Stimulated activated CD4-positive, alpha-beta T cell treated with anti-CD3 and anti-CD28 coated beads, Interleukin-2, amount 100 ng/mL, for 48 hours (primary cell): ENCODE measurements around the gene TULP1.
A peak's percentile ranks its signal among the peaks of the same experiment; 100 is the strongest.
"Not testable (repeated sequence)": the region's sequence is repeated elsewhere in the genome, so short reads cannot be mapped to it uniquely, and the experiment has no call there.

Experiments
- DNase-seq, 2 donors: peaks; one replicate each; pipeline ENCODE4 v3.0.0-alpha.2; 2020

Gene TULP1

GRCh38 chr6:35512740-35513139, at the start of gene TULP1:
TSS of gene TULP1 (minus strand) at chr6:35512896. CDS start at chr6:35512858, 38 bp downstream.
- no peak for DNase-seq

GRCh38 chr6:35562060-35562459, 49.4 kb upstream of the TULP1 start:
- DNase-seq = no peak

GRCh38 chr6:35561113-35561512, 48.4 kb upstream of the TULP1 start:
- DNase-seq = no peak

GRCh38 chr6:35558571-35558970, 45.9 kb upstream of the TULP1 start:
- DNase-seq = no peak

GRCh38 chr6:35557239-35557638, 44.5 kb upstream of the TULP1 start:
- DNase-seq = no peak

- no peak for DNase-seq
Measured at GRCh38 chr6:35554811-35555210, 42.1 kb upstream of the TULP1 start.

- DNase-seq = no peak
Measured at GRCh38 chr6:35553315-35553714, 40.6 kb upstream of the TULP1 start.

GRCh38 chr6:35552285-35552917, 39.7 kb upstream of the TULP1 start:
- peak; percentile 69 to 71 for DNase-seq

GRCh38 chr6:35550437-35550836, 37.7 kb upstream of the TULP1 start:
- no peak for DNase-seq

- no peak for DNase-seq
Measured at GRCh38 chr6:35547676-35548075, 35.0 kb upstream of the TULP1 start.

GRCh38 chr6:35544769-35545361, 32.2 kb upstream of the TULP1 start:
- no peak for DNase-seq

GRCh38 chr6:35543459-35544193, 30.9 kb upstream of the TULP1 start:
- no peak for DNase-seq

- no peak for DNase-seq
Measured at GRCh38 chr6:35541836-35542235, 29.1 kb upstream of the TULP1 start.

GRCh38 chr6:35539223-35539622, 26.5 kb upstream of the TULP1 start:
- no peak for DNase-seq

GRCh38 chr6:35535847-35536246, 23.2 kb upstream of the TULP1 start:
- not testable (repeated sequence) for DNase-seq

- DNase-seq = no peak
Measured at GRCh38 chr6:35534407-35535170, 21.9 kb upstream of the TULP1 start.

GRCh38 chr6:35533981-35534380, 21.3 kb upstream of the TULP1 start:
- DNase-seq = no peak

GRCh38 chr6:35532126-35532525, 19.4 kb upstream of the TULP1 start:
- no peak for DNase-seq

- no peak for DNase-seq
Measured at GRCh38 chr6:35524380-35525020, 11.8 kb upstream of the TULP1 start.

- DNase-seq = peak; percentile 82 to 86
Measured at GRCh38 chr6:35522660-35523658, 10.3 kb upstream of the TULP1 start.

GRCh38 chr6:35522151-35522550, 9.5 kb upstream of the TULP1 start:
- no peak for DNase-seq

GRCh38 chr6:35521235-35521634, 8.5 kb upstream of the TULP1 start:
- no peak for DNase-seq
